GM18498 (cell line): Measurements from ENCODE around the gene PLEKHM2.

Experiments used
- ATAC-seq: cut with Tn5 transposase; IDR thresholded peaks from one replicate; pipeline ENCODE4 v1.9.1; 2021; ENCODE audit warnings: mild to moderate bottlenecking, moderate library complexity; ENCODE audit not compliant: unreplicated experiment

The PLEKHM2 gene

DNA sequence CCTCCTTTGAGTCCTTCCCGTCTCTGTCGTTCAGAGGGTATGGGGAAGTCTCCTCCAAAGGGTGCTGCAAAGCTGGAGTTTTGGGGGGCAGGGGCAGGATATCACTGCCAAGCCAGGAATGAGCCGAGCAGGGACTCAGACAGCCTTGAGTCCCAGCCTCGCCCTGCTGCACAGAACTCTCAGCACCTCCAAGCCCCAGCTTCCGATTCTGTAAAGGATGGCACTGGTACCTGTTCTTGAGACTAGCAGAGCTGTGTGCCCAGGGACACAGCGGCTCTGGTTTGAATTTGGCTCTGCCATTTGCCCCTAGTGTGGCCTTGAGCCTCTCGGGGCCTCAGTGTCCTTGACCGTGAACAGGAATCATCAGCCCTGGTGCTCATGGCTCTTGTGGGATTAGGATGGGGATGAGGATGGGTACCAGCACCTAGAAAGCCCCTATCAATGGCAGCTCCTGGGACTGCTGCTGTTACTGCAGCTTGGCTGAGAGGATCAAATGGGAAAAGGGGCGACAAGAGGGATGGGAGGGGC is 73.0 kb downstream of the PLEKHM2 start:
- no peak for ATAC-seq

DNA sequence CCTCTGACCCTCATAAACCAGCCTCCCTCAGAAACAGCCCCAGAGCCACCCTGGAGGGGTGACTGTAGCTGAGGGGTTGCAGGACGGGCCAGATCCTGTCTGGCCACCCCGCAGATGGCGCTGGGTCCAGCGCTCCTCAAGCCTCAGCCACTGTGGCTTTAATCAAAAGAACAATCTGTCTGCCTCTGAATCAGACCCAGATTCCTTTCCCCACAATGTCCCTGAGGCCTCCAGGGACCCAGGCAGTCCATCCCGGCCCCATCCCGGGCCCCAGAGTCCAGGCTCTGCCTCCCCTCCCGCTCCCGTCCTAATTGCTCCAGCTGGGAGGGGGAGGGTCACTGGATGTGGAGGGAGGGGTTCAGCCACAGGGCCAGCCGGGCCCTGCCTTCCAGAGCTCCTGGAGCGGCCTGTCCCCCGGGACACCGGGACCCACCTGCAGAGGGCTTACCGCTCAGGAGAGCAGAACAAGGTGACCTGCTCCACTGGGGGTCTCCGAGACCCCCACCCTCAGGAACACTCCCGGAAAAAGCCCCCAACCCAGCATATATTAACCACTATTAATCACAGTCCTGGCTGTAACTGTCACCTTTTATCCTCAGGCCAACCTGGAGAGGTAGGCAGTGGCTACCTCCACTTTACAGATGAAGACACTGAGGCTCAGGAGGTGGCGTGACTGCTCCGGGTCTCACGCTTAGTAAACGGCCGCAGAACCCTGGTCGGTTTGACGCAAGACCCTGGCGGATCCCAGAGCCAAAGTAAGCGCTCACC is 73.6 kb downstream of the PLEKHM2 start:
- no peak for ATAC-seq

DNA sequence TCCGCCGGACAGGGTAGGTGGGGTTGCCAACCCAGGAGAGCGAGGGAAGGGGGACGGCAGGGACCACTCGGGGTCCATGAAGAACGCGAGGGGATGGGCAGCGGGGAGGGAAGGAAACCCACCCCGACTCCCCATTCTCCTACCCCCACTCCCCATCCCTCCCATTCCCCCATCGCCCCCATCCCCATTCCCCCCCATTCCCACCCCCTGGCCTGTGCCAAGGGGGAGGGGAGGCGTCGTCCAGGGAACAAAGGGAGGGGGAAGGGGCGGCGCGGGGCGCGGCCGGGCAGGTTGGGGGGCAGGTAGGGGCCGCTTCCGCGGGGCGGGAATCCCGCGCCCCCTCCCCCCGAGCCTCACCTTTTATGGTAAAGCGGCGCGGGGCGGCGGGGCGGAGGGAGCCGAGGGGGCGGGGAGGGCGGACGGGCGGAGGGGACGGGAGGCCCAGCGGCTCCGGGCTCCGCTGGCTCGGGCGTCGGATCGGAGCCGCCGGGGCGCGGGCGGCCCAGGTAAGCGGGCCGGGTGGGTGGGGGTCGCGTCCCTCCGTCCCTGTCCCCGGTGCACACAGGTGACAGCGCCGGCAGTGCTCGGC is 74.3 kb downstream of the PLEKHM2 start, which contains the start of gene FBLIM1:
TSS of gene FBLIM1 (plus strand) at position 453 of the 589 bp plus-strand sequence. CDS start 6,189 bp downstream, outside the sequence.
- ATAC-seq, result no peak

DNA sequence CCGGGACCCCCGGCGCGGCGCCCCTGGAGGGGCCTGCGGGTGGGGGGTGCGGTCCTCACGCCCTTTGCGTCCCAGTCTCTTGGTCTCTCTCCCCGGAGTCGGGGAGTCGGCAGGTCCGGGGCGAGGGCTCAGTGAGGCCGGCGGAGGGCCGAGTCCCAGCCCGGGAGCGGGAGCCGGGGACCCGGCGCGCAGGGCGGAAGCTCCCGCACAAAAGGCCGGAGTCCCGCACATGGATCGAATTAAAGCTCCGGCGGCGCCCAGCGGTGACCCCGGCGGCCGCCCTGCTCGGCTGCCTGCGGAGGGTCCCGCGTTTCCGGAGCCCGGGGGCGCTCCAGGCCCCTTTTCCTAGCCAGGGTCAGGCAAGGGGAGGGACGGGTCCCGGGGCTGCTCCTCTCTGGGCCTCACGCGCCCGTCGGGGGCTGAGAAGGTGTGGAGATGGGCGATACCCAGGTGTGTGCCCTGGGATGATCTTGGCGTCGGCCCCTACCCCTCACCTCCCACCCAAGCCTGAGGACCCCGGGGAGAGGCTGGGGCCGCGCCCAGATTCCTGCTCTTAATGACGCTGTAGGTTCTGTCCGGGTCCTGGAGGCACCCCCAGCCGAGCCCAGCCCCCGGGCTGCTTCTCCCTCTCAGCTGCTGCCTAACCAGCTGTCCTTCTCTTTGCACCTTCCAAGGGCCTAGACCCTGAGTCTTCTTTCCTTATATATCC is 75.0 kb downstream of the PLEKHM2 start:
- no peak for ATAC-seq

DNA sequence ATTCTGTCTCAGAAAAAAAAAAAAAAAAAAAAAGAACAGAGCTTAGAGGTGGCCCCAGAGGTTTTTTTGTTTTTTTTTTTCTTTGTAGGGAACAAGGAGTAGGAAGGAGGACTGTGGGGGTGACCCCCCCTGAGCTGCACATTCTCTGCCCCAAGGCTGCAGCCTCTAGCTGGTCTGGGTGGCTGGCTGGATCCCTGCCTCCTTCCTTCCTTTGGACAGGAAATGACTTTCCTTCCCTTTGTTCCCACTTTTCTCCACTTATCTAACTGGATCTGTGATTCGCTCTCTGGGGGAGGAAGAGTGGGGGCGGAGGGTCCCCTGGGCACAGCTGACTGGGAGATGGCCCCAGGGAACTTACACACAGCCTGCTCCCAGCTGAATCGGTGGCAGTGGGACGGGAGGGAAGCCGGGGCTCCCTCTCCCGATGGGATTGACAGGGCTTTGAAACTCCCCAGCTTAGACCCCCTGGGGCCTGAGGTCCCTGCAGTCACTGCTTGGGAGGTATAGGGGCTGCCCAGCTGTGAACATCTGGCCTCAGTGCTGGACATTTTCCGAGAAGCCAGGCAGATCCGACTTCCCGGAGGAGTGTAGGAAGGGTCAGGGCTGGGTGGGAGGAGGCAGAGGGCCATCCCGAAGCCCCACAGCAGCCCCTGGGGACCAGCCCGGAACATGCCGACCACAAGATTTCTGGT is 76.5 kb downstream of the PLEKHM2 start:
- no peak for ATAC-seq

DNA sequence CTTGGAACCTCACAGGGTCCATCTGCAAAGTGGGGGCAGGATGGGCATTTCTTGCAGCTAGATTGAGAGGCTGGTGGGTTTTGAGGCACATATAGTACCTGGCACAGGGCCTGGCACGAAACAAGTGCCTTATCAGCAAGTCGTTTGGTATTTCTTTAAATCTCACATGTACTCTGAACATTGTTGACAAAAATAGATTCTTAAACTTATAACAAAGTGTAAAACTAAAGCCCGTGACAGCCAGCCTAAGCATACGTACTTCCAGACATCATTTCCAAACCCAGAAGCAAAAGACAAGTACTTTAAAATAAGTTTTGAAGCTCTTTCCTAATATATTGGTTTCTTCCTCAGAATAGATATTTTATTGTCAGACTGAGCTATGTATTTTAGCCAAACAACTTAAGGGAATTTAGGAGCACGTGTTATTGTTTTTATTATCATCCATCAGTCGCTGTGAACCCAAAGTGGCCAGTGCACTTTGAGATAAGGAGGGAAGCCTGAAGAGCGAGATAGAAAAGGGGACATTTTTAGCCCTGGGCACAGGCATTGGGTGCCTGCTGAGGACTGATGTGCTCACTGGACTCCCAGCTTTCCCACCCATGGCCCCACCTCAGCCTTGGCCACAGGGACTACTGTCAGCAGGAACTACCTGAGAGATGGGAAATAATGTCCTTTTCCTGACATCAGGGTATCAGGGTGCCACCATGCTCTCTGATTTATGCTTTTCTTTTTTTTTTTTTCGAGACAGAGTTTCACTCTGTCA is 77.4 kb downstream of the PLEKHM2 start:
- no peak for ATAC-seq

DNA sequence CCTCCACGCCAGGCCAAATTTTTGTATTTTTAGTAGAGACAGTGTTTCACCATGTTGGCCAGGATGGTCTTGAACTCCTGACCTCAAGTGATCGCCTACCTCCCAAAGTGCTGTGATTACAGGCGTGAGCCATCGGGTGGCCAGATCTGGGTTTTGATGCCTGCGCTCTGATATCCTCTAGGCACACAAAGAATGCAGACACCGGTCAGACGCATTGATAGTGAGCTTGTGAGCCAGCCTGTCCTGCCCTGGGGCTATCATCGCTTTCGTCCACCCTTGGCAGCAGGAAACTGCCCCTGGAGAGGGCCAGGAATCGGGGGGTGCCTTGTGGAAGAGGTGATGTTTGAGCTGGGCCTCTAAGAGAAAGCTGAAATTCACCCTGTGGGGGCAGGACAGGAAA is 78.4 kb downstream of the PLEKHM2 start:
- no peak for ATAC-seq

DNA sequence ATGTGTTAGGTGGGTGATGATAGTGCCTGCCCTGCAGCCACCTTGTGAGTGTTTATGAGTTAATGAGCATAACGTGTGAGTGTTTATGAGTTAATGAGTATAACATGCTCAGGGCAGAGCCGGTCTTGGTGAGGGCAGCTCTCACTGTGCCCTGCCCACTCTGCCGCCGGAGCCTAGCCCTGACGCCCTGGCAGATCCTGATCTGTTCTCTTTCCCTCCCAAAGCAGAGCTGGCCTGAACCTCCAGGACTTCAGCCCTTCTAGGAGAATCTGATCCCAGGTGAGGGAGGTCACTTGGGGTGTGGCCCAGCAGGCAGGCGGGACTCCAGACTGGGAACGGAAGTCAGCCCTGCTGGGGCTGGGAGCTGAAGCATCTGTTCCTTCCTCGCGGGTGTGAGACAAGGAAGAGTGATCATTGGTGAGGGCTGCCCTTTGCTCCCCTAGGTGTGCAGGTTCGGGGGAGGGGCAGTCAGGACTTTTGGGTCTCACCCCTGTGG is 80.2 kb downstream of the PLEKHM2 start:
- no peak for ATAC-seq

DNA sequence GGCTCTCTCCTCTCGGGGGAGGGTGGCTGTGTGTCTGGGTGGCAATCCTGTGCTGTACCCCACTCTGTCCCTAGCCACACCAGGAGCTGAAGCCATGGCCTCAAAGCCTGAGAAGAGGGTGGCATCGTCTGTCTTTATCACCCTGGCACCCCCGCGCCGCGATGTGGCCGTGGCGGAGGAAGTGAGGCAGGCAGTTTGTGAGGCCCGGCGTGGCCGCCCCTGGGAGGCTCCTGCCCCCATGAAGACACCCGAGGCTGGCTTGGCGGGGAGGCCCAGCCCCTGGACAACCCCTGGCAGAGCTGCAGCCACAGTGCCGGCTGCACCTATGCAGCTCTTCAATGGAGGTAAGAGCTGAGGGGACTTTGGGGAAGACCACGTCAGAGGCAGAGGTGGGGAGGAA is 80.8 kb downstream of the PLEKHM2 start:
- ATAC-seq, result no peak

DNA sequence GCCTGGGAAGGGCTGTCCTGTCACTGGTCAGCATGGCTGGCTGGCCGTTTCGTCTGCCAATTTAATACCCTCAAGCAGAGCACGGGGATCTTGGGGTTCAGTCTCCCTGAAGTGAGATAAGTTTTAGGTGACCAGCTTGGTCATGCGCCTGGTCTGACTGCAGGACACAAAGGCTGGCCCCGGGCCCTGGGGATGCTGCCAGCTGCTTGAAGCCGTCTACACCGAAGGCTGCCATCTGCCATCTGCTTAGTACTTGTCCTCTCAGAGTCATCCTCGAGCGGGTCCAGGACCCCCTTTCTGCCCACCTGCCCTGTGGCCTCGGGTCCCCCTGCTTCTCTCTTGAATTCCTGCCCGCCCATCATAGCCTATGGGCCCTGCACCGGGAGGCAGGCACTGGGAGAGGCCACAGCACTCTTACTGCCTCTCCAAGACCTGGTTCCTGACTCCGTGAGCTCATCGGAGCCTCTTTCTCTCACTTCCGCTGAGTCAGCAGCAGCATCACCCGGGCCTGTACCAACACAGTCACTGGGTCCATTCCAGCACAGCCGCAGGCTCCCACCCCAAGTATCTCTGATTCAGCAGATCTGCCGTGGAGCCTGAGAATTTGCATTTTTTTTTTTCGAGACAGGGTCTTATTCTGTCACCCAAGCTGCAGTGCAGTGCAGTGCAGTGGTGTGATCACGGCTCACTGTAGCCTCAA is 81.5 kb downstream of the PLEKHM2 start:
- no peak for ATAC-seq

DNA sequence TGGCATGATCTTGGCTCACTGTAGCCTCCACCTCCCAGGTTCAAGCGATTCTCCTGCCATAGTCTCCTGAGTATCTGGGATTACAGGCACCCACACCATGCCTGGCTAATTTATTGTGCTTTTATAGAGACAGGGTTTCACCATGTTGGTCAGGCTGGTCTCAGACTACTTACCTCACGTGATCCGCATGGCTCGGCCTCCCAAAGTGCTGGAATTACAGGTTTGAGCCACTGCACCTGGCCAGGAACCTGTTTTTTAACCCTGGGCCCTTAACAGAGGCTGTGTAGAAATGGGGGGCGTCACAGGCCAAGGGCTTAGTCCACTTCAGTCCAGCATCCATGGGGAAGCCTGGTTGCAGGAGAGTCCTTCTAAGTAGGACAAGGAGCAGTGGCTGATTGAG is 83.8 kb downstream of the PLEKHM2 start:
- ATAC-seq, result no peak

DNA sequence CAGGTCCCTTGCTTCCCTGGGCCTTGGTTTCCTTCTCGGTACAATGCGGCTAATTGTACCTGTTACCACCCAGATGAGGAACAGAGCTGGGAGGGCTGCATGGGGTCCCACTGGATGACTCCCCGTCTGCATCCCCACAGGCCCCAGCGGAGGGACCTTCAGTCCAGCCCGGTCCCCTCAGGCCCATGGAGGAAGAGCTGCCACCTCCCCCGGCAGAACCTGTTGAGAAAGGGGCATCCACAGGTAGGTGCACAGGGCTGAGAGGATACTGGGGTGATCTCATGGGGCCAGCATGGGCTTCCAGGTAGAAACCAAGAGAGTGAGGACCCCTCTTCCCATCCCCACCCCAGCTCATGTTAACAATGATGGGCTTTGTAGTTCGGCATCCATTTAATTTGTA is 84.3 kb downstream of the PLEKHM2 start:
- ATAC-seq, result no peak

DNA sequence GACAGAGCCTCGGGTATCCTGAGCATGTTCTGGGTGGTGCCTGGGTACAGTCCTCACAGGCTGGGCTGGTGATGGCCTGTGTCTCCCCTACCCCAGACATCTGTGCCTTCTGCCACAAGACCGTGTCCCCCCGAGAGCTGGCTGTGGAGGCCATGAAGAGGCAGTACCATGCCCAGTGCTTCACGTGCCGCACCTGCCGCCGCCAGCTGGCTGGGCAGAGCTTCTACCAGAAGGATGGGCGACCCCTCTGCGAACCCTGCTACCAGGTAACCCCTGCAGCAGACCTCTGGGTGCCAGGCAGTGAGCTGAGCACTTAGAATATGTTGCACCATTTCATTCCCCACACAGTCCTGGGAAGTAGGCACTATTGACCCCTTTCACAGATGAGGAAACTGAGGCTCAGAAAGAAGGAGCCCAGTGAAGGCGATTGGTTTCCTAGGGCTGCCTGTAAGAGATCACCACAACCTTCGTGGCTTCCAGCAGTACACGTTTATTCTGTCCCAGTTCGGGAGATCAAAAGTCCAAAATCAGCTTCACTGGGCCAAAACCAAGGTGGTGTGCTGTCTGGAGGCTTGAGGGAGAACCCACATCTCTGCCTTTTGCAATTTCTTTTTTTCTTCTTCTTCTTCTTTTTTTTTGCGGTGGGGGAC is 86.3 kb downstream of the PLEKHM2 start:
- ATAC-seq, result no peak

DNA sequence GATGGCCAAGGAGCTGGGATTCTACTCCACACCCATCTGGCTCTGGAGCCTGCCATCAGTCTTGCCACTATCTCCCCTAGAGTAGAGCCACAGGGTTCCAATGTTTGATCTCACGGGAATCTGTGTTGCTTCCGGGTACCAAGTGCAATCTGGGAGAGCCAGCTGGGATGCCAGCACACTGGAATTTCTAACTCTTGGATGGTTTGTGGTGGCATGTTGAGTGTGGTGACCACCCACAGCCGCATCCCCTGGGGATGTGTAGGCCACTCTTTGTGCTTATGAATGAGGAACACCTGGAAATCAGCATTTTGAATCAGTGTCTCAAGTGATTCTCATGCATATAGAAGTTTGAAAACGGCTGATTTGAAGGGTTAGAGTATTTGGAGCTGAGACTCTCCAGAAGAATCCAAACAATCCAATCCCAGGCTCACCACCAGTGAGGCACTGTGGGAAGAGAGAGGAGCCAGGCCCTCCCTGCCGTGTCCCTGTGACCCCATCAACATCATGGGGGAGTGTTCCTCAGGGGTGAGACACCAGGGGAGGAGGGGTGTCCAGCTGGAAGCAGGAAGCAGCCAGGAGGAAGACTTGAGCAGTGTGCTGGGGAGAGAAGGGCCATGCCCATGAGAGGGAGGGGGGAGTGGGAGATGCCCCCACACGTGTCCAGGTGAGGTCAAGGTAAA is 87.9 kb downstream of the PLEKHM2 start:
- no peak for ATAC-seq

DNA sequence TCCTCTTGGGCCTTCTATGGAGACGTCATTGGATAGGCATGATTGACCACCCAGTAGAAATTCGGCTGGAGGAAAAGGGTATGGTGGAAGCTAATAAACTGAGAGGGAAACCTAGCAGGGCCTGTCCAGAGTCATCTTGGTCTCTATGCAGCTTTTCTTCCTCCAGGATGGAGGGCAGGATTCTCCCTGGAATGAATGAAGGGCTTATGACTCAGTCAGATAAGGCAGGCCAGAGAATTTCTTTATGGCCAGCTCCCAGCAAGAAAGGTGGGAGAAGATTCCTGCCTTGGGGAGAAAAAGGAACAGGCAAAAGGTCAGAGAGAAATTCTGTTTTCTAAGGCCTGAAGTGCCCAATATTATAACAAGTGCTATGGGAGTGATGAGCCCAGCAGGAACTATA is 91.6 kb downstream of the PLEKHM2 start:
- no peak for ATAC-seq

DNA sequence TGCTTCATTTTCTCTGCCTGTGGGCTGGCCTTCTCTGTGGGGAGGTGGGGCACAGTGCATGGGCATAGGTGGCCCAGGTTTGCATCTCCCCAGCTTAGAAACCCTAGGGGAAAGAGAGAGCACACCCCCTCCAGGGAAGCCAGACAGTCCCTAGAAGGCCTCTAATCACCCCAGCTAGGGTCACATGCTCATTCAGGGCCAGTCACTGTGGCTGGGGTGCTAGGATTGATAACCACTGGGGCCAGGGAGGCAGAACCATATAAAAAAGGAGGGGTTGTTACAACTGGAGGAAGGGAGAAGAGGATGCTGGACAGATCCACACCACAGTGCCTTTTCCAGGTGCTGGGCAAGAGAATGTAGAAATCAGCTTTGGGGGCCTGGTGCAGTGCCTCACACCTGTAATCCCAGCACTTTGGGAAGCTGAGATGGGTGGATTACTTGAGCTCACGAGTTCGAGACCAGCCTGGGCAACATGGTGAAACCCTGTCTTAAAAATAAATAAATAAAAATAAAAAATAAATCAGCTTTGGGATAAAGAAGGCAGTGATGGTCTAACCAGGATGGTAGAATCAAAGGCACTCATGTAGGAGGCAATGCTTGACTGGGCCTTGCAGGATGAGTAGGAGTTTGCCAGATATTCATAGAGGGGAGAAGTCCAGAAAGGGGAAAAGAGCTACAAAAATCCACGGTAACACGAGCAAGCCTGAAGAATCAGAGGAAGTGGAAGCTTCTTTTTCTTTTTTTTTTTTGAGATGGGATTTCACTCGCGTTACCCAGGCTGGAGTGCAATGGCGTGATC is 94.0 kb downstream of the PLEKHM2 start:
- ATAC-seq, result no peak
